Stimulated activated CD4-positive, alpha-beta T cell treated with anti-CD3 and anti-CD28 coated beads, Interleukin-1b, Interleukin-23, amount 100 ng/mL, for 24 hours (primary cell): Measurements from ENCODE around the gene C14orf93.
A peak's percentile ranks its signal among the peaks of the same experiment; 100 is the strongest.

ENCODE experiments used
- DNase-seq, 4 experiments: peaks; one replicate each; pipeline ENCODE4 v3.0.0-alpha.2; 2020; ENCODE audit warnings: low read depth in 4 of 4, low spot score in 1 of 4

C14orf93 gene, protein sequence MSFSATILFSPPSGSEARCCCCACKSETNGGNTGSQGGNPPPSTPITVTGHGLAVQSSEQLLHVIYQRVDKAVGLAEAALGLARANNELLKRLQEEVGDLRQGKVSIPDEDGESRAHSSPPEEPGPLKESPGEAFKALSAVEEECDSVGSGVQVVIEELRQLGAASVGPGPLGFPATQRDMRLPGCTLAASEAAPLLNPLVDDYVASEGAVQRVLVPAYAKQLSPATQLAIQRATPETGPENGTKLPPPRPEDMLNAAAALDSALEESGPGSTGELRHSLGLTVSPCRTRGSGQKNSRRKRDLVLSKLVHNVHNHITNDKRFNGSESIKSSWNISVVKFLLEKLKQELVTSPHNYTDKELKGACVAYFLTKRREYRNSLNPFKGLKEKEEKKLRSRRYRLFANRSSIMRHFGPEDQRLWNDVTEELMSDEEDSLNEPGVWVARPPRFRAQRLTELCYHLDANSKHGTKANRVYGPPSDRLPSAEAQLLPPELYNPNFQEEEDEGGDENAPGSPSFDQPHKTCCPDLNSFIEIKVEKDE

DNA sequence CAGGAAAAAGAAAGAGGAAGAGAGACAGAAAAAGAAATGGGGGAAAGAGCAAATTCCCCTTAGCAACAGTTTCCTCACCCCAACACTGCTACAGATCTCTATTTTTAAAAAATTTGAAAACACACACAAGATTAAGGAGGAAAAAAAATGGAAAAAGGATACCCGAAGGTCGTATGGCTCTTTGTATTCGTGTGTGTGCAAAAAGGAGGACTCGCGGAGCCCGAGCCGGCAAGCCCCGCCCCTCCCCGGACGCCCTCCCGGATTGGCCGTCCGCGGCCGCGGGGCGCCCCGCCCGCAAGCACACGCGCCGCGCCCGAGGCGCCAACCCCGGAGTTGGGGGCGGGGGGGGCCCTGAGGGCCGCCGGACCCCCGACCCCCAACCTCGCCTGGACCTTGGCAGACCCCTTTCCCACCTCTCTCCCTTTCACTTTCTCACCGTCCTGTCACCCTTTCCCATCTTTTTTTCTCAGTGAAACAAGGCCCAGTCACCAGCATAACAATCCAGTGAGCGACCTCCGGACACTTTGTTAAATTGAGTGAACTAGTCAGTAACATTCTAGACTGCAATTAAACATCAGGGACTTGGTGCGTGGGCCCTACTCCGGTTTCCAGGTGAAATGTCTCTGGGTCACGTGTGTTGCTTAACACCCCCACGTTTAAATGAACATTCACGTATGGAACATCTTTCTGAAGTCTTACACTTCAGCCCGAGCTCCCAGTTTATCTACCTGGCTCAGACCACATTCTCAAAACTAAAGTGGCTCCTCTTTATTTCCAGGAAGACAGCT lies at the start of gene C14orf93:
TSS of gene C14orf93 (minus strand) at position 205 of the 788 bp plus-strand sequence. CDS start 11,120 bp downstream, outside the sequence.
- peak; percentile 56 to 85 (median 65) for DNase-seq

DNA sequence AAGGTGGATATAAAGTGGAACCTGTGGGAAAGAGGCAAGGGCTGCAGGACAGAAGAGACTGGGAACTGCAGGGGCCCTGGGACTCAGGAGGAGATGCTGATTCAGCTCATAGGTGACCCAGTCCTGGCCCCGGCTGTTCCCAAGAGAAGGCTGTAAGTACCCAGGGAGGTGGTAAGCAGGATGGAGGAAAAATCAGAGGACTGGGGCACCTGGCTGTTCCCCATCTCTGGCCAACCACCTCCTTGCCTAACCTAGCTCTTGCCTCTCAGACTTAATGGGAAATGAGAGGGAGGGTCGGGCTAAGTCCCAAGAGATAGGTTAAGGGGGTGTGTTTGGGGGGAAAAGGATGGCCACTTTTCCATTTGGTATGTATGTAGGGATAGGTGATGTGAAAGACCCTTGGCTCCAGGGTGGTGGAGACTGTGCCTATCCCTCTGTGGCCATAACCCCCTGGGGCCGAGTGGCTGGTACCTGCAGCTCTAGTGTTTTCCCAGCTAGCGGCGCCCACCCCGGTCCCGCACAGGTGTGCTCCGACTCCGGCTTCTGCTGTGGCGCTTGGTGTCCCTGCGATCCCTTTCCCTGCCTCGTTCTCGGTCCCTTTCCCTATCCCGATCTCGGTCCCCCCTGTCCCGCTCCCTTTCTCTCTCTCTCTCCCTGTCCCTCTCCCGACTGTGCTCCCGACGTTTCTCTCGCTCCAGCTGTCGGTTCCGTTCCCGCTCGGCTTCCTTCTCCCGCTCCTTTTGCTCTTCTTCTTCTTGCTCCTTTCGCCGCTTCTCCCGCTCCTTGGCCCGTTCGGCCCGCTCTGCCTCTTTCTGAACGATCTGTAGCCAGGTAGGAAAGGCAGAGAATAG lies 48.9 kb upstream of the C14orf93 start:
- DNase-seq: no peak

DNA sequence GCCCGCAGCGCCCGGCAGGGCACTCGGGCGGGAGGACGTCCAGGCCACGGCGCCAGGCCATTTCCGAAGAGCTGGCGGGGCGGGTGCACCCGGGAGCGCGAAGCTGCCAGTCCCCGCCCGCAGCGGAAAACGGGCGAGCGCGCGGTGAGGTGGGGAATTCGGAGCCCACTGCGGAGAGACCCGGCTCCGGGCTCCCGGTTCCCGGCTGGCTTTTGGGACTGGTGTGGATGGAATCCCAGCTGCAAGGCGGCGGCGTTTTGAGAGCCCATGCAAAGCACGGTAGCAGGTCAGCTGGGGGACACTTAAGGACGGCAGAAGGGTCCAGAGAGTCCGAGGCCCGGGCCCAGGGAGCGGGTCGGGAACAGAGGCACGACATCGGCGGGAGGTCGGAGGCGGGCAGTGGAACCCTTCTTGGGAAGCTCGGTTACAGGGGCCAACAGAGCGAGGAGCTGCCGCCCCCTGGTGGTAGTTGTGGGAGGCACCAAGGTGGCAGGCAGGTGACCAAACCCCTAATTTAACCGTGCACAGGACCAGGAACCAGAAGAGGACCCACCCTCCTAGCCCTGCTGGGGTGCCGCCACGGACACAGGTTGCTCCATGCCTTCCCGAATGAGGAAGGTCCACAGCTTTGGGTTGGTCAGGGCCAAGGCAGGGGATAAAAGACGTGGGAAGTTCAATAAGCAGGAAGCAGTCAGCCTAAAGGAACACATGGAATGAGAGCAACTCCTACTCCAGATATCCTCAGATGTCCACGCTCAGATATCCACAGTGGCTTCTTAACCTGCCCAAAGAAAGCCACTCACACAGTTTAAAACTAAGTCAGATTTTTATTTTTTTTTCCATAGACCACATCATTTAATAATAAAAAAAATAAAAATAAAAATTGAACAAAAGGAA lies 48.1 kb upstream of the C14orf93 start:
- peak; percentile 76 to 82 (median 78) for DNase-seq

DNA sequence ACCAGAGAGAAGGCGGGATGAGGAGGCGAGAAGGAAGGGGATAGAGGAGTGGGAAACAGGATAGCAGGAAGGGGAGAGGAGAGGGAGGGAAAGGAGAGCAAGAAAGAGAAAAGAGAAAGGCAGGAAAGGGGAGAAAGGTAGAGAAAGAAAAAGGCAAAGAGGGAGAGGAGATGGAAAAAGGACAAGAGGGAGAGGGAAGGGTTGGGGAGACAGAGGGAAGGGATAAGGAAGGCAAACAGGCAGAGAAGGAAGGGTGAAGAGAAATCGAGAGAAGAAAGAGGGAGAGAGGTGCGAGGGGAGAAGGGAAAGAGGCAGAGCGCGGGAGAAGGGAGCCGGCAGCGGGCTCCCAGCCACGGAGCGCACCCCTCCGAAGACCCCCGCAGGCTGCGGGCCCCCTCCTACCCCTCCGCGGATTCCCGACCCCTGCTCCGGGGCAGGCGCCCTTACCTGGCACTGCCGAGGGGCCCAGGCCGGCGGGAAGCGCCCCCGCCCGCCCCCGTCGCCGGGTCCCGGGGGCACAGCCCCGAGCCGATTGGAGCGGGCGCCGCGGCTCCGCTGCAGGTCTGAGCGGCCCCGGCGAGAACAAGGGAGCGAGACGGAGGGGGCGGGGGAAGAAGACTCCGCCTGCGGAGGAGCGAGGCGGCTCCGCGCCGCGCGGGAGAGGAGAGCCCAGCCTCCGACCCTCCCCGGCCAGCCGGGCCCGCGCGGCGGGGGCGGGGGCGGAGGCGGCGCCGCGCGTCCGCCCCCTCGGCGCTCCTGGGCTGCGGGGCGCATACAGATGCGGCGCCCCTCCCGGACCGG lies 47.2 kb upstream of the C14orf93 start, which contains the start of gene CDH24:
TSS of gene CDH24 (minus strand) at position 565 of the 801 bp plus-strand sequence. CDS start 1,787 bp downstream, outside the sequence.
- peak in 1 of 4 experiments; percentile 59 for DNase-seq

DNA sequence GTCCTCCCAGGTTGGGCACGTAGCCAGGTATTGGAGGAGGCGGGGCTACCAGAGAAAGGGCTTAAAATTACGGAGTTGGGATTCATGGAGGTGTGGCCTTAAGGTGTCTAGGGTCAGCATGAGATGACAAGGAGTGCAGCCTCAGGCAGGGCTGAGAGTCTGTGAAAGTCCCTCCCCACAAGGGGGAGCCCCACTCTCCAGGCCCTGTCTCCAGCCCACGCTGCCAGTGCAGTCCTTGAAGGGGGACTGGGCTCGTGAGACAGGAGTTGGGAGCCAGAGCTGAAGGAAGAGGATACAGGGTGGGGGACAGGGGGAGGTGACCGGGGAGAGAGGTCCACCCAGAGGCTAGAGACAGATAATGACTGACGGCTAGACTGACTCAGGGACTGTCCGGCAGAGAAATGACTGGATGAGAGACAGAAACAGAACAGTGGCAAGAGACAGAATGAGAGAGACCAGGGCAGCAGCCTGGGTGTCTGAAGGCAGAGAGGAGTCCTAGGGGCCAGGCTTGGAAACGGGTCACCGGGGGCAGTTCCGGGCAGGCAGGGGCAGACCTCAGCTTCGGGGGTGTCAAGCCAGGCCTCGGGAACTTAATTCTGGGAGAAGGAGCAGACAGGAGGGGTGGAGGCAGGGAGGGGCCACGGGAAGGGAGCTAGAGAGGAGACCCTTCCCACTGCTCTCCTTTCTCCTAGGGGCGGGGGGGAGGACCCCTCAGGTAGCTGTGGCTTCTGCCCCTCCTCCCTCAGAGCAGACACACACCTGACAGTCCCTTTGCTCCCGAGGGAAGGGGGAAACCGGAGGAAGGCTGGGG lies 46.4 kb upstream of the C14orf93 start:
- peak in 2 of 4 experiments; percentile 26 to 54 for DNase-seq

DNA sequence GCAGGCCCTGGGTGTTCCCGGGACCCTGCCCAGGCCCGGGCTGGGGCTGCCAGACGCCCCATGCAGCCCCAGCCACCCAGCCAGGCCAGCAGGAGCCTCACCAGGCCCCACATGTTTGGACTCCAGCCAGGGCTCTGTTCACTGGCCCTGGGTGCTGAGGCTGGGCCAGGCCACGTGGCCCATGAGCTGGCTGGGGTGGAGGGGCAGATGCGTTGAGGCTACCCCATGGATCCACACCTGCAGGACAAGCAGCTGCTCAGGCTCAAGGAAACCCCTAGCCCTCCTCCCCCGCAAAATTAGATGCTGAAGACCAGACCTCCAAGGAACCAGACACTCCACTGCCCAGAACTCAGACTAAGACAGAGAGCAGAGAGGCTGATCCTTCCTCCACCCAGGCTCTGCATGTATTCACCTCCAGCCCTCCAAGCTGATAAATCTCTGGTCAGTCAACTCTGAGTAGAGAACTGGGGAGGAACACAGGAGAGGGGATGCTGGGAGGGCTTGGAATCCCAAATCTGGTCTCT lies 45.7 kb upstream of the C14orf93 start:
- DNase-seq: no peak

DNA sequence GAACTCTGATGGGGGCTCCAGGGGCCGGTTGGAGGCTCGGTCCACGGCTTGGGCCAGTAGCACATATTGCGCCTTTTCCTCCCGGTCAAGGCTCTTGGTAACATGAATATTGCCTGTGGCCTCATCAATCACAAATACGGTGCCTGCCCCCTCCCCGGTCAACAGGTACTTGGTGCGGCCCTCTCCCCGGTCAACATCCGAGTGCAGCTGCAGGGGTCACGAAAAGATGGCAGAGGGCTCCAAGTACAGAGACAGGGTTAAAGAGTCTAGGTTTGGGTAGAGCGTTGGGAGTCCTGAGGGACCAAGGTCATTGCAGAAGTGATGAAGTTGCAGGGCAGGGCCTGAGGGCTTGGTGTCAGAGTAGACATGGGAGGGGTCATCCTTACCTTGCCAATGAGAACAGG lies 45.2 kb upstream of the C14orf93 start:
- DNase-seq: no peak

DNA sequence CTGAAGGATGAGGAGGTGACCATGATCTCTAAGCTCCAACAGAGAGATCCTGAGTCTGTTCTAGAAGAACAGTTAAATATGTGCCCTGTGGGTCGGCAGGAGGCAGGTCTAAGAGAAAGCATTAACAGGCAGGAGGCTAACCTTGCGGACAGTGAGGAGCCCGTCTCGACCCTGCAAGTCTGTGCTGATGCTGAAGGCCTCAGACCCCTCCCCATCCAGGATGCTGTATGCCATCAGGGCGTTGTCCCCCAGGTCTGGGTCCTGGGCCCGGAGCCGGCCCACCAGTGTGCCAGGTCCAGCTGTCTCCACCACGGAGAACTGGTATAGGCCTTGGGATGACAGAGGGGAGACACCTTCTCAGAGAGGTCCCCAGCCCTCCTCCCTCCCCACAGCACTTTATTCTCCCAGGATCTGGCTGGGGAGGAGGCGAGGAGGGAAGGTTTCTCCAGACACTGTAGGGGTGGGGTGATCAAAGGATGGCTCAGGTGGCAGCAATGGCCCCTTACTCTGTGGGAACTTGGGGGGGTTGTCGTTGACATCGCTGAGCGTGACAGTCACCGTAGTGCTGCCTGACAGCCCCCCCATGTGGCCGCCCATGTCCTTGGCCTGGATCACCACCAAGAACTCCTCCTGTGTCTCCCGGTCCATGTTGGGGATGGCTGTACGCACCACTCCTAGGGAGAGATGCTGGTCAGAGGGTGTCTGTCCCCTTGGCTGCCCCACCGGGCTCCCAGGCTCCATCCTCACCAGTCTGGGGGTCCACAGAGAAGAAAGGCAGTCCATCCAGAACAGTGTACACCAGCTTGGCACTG lies 44.3 kb upstream of the C14orf93 start:
- DNase-seq: peak in 1 of 4 experiments; percentile 21

DNA sequence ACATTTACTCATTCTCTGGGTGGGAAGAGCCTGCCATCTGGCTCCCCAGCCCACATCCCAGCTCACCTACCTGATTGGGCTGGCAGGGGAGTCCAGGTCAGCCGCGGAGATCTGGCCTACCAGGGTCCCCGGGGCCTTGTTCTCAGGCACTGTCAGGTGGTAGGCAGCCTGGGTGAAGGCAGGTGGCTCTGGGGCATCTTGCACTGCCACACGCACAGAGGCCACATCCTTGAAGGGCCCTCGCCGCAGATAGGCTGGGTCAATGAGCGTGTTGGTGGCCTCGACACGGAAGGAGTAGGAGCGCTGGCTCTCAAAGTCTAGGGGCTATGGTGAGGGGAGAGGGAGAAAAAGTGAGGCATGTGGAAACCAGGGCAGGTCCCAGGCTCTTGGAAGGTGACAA lies 43.5 kb upstream of the C14orf93 start:
- DNase-seq: no peak

DNA sequence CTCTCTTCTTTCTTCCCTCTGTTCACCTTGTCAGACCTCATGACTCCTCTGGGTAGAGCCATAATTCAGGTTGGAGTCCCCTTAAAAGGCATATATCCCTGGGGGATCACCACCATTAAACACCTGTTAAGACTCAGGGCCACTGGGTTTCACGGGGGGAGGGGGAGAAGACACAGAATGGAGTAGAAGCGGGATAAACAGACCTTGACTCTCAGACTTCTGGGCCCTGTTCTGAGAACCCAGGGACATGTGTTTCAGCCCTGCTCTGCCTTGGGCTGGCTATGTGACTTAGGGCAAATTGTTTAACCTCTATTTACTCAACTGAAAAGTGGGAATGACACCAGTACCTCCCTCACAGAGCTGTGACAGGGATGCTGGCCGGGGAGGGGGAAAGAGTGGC lies 42.7 kb upstream of the C14orf93 start:
- DNase-seq: no peak

DNA sequence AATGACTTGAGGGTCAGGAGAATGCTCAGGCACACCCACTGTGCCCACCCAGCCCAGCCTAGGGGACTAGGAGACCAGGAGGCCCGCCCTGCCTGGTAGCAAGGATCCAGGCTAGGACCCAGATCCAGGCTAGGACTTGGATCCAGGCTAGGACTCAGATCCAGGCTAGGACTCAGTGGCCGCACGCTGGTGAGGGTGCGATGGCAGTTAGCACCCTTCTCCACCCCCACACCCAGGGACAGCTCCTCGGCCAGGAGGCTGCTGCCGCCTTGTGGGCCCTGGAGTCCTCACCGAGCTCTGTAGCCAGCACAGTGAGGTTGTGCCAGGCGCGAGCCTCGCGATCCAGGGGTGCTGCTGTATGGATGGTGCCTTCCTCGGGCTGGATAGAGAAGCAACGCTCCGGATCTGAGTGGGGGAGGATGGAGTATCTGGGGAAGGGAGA lies 42.3 kb upstream of the C14orf93 start:
- DNase-seq: no peak

DNA sequence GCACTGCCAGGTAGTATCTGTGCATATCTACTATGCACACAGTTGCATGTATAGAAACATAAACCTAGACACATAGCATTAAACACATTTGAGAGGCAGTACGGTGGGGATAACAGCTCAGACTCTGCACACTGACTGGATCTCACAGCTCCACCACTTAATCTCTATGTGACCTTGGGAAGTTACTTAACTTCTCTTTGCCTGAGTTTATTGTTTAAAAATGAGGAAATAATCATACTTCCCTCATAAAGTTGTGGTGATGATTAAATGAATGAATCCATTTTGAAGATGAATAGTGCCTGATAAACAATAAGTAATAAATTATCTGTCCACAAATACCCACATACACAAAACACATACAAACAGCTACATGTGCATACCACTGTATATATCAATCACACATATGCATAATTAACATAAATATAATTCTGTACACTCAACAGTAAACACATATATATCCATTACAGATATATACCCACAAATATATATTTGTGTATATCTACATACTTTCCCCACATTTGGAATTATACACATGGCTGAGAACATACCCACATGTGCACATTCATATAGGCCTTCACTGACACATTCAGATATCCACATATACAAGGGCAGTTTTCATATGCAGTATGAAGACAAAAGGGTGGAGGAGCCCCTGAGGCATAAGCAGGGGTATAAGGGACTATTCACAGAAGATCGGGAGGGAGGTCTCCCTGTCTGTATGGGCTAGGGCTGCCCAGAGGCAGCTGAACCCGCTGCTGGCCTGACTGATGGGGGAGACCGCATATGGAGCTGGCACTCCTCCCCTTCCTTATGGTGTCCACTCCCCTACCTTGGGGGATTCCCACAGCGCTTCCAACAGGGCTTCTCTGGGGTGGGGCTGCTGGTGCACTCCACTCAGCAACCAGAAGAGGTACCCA lies 41.5 kb upstream of the C14orf93 start:
- DNase-seq: no peak

DNA sequence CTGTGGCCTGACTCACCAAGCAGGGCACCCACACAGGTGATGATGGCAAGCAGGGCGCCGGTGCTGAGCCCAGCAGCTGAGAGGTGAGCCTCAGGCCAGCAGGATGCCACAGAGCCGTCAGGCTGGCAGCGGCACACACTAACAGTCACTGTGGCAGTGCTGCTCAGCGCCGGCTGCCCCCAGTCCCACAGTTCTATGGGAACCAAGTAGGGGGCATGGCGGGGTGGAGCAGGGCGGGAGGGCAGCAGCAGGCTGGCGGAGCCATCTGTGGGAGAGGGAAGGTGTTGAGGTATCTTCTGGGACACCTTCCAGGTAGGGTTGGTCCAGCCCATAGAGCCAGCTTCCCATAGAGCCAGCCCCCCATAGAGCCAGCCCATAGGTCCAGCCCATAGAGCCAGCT lies 39.1 kb upstream of the C14orf93 start:
- DNase-seq: no peak

DNA sequence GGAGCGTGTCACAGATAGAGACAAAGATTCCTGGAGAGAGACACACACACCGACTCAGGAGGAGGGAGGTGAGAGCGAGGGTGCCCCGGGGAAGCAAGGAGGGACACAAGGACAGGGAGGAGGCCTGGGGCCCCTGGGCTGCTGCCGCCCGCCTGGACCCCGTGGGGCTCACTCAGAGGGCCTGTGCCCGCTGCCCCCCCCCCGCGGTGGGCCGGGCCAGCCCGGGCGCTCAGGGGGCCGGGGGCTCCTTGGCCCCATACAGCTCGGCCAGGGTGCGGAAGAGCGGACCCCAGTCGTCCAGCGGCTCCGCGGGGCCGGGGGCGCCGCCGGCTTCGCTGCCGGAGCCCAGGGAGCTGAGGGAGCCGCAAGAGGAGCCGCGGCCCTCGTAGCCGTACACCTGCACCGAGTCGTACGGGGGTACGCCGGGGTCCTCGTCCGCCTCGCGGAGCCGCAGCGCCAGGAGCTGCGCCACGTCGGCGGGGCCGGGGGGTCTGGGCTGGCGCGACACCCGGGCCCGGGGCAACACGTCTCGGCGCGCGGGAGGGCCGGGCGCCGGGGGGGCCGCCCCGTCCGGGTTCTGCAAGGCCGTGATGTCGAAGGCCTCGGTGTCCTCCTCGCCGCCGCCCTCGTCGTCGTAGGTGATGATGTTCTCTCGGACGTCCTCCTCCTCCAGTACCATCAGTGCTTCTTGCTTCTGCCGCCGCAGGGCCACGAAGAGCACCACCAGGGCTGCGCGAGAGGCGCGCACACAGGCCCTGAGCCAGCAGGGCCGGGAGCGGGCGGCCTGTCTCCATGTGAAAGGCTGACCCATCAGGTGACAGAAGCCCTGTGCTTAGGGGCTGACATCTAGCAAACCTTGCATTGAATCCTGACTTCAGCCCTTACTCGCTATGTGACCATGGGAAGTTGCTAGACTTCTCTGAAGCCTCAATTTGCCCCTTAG lies 38.1 kb upstream of the C14orf93 start:
- DNase-seq: no peak
